ENCODE measurements around the gene MBNL2.

The MBNL2 gene

DNA sequence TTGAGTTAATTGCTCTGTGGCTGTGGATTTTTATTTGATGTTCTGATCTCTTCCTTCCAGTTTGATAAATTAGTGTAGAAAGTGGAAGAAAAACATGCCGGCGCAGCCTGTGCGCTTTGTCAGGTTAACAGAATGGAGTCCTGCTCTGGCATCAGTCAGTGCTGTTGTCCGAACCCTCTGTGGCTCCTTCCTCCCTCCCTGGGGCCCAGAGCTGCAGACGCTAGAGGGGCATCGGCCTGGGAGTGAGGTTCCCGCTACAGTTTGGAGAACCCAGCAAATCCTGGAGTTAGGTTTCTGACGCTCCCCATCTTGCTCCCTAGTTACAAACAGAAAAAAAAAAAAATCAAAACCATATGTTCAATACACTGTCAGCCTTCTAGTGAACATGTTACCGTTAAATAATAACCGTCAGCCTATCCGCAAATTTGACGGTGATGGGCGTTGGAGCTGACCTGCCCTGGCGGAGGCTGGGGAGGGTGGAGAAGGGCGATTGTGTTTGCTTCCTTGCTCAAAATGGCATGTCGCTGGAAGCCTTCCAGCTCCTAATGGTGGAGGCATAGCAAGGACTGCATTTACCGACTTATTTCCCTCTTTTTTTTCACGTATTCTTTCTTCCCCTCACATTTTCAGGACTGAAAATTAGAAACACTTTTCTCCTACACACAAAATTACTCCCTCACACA, 13.6 kb downstream of the MBNL2 start:
- DNase-seq, result no peak

DNA sequence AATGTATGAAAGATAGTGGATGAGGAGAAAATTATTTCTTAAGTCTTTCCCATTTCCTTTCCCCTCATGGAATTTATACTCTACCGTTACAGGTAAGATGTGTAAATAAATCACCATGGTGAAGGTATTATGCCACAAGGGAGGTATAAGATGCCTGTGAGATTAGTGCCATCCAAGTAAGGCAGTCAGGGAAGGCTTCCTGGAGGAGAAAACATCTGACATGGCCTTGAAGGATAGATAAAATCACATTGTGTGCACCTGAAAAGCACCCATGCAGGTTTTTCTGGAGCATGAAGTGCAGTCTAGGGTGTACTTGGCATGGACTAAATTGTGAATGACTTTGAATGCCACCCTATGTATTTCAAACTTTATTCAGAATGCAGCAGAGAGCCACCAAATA, 15.3 kb downstream of the MBNL2 start:
- no peak for DNase-seq

DNA sequence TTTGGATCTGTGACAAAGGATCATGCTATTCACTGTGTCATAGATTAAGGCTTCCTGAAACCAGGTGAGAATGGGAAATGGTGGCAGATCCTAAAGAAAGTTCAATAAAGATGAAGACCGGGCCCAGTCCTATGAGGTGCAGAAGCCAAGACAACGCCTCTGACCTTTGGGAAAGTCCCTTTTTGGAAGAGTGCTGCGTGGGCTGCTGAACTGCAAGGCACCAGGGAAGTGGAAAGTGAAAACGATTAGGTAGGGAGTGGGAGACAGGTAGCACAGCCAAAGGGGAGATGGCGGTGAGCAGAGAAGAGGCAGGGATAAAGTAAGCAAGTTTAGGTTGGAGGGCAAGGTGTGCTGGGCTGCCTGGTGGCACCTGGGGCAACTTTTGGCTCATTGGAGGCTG, 16.3 kb downstream of the MBNL2 start:
- no peak for DNase-seq

DNA sequence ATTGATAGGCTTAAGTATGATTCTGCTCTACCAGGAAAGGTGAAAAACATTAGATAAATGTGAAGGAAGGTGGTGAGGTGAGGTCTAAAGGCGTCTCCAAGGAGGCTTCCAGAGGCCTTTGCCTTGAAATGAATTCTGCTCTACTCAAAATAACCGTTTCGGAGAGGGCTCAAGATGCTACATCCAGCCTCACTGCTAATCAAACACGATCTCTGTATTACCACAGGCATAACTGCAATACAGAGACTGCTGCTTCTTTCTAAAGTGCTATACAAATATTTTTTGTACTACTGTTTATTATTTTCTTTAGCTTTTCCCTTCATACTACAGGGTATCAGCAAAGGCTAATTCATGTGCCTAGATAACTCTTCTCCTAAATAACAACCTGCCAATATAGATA, 16.8 kb downstream of the MBNL2 start:
- no peak for DNase-seq

DNA sequence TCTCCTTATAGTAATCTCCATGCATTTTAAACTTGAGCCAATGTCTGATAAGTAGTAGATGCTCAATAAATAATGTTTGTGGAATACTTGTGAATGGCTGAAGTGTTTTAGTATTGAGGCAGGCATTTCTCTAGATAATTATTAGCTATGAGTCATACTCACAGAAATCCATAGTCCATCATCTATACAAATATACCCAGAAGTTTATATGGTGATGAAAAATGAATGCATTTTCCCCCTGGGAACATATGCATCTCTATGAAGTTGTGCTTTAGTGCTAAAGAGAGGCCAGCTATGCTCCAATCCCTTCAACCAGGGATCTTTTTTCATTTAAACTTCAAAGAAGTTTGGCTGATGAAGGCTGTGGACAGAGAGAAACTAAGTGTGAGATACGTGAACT, 17.2 kb downstream of the MBNL2 start:
- no peak for DNase-seq

DNA sequence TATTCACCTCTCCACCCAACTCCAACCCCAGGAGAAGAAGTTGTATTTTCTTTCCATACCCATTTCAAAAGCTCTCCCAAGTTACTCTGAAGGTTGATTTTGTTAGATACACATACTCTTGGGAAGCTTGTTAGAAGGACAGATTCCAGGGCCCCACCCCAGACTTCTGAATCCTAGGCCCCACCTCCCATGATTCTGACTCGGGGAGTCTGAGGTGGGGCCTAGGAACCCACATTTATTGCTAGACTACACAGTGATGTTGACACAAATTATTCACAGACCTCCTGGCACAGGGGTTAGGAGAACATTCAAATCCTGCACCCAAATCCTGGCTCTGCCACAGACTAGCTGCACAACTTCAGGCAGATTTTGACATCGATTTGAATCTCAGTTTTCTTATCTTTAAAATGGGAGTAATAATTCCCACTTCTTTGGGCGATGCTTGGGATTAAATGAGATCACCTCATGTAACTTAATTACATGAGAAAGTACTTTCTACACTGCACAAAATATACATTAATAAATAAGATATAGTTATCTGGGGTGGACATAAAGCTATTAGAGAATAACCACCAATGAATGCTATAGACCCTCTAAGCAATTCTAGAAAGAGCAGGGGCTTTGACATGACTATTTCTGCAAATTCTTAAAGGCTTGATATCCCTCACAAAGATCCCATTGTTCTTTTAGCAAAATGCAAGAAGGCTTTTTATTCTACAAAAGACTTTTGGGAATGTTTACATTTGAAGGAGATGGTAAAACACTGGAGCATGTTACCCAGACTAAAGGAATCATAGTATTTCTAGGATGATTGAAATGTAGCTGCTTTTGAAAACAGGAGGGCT, 18.0 kb downstream of the MBNL2 start:
- no peak for DNase-seq

DNA sequence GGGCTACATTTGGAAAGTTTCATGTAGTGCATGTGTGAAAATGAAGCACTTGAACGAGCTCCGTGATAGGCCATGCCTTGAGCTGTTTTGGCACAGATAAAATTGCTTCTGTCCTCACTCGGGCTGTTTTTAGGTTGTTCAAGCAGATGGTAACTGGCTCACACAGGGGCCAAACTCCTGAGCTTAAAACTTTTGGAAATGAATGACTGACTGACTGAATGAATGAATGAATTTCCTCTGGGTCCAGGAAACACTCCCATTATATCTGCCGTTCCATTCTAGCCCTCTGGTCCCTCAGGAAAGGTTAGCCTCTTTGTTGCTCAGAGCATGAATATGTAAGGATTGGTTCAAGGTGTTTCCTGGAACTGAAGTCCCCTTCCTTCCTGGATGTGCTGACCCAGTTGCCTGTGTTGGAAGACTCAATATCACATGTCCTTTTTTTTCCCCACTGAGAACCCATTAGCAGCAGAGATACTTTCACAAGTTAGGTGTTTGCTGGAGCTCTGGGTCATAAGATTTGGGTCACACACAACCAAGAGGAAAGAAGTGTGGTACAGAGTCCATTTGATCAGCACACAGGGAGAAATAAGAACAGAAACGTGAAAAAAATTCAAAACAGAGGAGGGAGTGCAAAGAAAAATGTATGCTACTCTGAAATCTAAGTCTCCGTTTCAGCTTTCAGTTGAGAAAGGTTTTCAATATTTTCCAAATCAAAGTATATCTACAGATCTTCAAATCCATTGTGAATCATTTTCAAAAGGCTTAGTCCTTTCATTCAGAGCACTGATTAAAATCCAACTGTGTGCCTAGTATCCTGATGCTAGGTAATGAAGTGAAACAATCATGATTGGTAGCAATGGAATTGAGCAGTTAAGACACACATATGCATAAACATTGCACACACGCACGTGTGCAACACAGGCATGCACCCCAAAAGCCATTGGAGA, 18.9 kb downstream of the MBNL2 start:
- DNase-seq, result no peak

DNA sequence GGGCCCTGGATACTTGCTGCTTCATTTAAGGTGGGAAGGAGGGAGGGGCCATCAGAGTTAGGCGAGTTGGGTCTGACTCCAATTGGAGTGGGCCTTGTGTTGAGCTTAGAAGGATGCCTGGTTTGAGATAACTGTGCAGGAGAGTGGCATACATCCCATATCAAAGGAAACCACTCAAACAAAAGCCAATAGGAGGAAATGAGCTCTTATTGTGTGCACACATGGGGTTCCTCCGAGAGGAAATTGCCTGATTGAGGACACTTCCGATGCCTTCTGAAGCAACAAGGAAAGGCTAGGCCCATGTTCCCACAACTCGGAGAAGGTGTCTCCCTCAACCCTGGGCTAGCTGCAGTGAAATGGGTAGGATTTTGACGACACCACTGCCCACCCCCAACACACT, 19.6 kb downstream of the MBNL2 start:
- no peak for DNase-seq

DNA sequence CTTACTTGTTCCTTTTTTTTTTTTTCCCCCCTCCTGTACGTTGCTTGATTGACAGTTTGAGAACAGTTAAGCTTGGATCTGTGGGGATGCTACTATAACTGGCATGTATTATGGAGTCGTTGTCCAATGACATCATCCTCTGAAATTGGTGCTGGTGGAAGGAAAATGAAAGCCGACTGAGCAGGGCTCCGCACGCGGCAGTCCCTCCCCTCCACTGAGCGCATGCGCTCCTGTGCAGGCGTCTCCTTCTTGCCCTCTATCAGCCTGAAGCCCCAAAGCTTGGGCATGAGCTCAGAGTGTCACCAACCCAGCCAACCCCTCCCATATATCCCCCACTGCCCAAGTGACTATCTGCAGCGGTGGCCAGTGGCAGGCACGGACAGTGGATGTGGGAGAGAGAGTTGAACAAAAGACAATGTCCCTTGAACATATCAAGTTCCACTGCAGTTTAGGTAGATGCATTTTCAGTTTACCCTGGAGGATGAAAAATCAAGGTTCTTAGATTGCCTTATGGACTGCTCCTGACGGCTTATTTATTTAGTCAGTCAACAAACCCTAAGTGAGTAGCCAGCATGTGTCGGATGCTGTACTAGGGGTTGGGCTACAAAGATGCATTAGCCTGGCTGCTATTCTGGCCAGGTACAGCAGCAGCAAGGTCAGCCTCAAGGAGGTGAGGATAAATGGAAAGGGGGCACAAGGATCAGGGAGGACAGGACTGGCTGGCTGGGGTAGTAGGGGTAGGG, 20.8 kb downstream of the MBNL2 start:
- no peak for DNase-seq

DNA sequence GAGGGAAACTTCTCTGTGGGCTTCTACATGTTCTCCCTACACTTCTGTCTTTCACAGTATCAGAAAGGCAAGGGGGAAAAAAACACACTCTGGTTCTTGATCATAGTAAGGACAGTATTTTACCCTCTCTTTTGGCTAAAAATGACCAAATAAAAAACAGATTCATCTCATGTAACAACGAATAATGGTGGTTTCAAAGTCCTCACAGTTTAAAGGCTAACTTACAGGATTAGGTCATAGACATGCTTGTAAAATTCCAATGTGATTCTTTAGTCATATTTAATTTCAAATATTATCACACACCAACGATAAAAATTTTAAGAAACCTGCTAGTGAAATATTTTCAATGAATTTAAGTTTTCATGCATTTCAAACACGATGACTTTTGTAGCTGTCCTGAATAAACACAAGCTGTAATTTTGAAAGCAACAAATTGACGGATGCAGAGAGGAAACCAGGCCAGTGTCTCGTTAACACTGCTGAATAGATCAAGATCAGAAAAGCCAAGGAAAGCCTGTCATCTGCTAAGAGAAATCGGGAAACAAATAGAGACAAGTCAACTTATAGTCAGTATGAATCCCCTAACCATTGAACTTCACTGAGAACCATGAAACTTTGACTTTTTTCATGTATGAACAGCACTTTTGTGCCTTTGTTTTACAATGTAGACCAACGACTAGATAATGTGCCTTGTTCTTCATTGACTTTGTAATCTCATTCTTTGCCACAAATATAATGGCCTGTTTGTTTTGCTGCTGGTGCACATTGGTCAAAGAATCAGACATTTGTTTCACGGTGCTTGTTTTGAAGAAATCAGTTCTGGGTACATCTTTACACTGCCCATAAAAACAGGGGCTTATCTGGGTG, 22.0 kb downstream of the MBNL2 start:
- DNase-seq, result no peak

DNA sequence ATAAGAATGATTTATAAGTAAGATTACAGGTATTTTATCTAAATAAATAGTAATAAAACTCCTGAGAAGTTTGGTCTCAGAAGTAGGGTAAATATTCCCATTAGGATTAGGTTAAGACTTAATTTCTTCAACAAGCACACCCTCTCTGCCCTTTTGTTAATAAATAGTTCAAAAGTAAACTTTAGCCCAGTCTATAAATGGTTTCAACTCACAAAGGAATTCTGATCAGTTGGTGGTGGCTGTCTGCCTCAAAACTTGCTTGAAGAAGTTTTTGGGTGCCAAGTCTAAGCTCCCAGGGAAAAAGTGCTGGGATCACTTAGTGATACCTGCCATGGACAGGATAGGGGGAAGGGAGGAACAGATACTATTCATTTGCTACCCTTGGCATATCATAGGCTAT, 22.9 kb downstream of the MBNL2 start:
- no peak for DNase-seq

DNA sequence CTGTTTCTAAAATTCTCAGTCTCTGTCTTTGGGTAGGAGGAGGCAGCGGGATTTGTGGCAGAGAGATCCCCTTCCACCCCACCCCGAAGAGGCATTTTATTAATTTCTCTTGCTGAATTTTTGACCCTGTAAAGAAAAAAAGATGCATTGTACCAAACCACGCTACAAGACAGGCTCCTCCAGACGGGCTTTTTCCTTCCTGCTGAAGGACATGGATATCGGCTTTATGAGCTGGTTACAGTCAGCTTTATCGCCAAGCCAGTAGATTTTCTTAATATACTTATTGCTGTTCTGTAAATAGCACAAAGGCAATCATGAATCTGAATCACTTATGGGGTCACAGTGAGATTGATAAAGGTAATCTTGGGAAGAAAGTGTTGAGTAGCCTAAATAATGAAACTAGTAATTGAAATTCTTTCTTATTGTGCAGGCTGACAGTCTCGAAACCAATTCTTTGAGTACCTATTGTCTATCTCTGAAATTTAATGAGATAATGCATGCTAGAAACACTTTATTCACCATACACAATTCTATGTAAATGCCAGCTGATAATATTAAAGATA, 24.5 kb downstream of the MBNL2 start:
- no peak for DNase-seq

DNA sequence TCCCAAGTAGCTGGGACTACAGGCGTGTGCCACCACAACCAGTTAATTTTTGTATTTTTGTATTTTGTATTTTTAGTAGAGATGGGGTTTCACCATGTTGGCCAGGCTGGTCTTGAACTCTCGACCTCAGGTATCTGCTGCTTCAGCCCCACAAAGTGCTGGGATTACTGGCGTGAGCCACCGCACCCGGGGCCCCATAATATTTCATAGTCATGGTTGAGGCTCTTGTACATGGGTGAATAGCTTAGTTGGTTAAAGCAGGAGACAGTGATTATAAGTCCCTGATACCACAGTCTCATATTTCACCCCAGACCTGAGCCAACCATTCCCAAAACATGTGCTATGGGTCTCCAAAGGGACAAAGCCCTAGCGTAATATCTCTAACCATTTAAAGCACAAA, 26.1 kb downstream of the MBNL2 start:
- no peak for DNase-seq

DNA sequence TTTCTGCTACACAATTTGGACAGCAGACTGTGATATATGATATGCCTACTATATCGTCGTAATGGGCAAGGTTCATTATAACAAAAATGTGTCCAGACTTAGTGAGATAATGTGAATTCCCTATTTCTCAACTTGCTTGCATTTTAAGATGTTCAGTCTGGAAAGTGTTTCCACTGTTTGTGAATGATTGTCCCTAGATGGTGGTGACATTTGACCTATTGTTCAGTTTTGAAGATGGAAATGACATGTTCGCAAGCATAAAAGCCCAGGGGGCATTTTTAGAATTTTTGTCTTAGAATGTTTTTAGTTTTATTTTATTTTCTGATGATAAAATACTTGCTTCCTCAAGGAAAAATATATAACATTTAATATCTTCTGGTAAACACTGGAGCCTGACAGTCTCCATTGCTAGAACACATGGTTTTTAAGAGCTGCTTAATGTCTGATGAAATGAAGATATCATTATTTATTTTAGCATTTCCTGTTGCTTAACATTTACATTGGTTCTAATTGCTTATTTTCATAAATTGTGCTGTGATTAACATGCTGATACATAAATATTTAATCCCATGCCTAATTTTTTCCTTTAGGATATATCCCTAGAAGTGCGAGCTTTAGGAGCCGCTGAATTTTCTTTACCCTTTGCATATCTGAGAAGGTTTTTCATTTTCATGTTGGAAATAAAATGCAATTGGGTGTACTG, 27.1 kb downstream of the MBNL2 start:
- DNase-seq, result no peak

DNA sequence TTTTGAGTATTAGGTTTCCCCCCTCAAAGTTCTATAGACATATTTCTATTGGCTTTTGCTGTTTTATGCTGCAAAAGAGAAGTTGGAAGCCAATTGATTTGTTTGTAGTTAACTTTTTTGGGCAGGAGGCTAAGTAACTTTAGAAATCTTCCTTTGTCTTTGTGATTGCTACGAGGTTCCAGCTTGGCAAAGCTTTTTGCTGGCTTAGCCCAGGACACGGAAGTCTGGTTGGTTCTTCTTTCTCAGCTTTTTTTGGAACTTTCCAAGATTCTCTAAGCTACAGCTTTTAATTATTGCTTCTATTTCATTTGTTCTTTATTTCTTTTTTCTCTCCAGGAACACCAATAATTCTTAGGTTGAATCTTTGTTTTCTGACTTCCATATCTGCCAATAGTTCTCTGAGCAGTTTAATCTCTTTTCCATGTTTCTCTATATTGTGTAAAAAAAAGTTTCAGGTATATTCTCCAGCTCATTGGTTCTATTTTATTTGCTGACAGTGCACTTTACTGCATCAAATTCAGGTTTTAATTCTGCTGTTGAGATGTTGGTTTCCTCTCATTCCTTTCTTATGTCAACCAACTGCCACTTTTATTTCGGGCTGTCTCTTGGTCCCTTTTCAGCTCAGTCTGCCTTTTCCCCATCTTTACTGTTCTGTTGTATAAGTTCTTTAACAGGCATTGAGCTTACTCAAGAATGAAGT, 27.8 kb downstream of the MBNL2 start:
- DNase-seq, result no peak

DNA sequence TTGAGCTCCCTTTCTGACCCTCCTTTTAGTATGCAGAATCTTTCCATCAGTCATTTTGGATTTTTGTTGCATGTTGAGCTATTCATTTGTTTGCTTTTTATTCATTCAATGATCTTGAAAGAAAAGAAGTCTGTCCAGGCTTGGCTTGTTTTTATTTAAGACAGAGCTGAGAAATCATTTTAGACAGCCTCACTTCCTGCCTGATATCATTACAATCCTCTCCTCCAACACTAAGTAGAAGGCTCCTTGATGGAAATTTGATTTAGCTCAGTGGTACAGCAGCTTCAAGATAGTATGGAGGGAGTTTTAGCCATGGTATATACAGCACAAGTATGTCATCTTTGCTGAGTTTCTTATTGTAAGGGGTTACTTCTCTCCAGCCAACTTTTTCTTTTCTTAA, 28.4 kb downstream of the MBNL2 start:
- DNase-seq, result no peak

DNA sequence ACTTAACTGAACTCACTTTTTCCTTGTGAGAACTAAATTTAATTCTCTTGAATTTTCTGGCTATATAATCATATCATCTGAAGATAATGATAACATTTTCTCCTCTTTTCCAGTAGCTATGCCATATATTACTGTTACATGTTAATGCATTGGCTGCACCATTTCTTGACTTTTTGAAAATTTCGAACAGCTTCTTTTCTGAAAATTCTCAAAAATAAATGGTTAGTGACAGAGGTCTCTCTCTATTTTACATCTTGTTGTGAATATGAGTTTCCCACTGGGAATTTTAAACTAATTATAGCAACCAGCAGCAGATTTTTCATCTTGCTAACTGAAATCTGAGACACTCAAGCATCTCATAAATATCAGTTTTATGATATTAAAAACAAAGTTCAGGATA, 30.6 kb downstream of the MBNL2 start:
- no peak for DNase-seq

DNA sequence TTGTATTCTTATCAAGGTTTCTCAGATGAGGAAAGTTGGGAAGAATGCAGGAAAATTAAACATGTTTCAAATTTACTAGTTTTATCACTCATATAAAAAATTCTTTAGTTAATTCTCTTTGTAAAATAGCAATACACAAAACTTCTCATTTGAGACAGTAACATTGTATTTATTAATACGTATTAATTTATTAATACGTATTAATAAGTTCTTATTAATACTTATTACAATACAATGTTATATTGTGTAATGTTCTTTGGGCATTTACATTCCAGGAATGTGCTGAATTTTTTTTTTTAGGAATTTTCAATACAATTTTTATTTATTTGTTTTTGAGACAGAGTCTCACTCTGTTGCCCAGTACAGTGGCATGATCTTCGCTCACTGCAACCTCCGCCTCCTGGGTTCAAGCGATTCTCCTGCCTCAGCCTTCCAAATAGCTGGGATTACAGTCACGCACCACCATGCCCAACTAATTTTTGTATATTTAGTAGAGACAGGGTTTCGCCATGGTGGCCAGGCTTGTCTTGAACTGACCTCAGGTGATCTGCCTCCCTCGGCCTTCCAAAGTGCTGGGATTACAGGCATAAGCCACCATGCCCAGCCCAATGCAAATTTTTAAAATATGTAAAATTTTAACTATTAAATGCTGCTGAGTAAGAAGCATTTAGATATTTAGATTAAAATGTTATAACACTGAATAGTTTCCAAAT, 31.6 kb downstream of the MBNL2 start:
- no peak for DNase-seq

DNA sequence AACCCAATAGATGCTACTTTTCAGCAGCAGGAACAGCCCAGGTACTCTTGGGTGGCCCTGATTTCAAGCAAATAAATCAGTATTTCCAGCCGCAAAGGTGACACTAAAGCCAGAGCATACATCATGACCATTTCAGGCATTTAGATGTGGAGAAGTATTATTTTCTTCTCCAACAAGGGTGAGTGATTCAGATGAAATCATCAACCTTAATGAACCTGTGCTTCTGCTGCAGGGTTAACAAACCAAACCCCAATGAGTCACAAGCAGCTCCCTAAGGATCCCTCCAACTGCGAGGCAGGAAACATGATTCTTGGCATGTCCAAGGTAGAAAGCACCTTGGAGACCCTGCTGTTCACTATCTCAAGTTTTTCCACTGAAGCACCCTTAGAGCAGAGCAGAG, 32.7 kb downstream of the MBNL2 start:
- DNase-seq, result no peak

Measured in activated gamma-delta T cell treated with Interleukin-2 at 50 U/mL for 16 hours (primary cell).